H1 (cell line): ENCODE measurements around the gene FAM13C.

Source experiments
- ATF2 ChIP-seq: IDR thresholded peaks from 2 replicates; pipeline ENCODE4 v1.6.1; 2012; ENCODE audit warnings: low read length, inconsistent platforms
- ATF3 ChIP-seq: IDR thresholded peaks from 2 replicates; pipeline ENCODE4 v1.6.1; 2011; ENCODE audit warnings: low read depth, mild to moderate bottlenecking, low read length; ENCODE audit not compliant: insufficient read depth
- BCL11A ChIP-seq, 2 experiments: IDR thresholded peaks; one replicate each; pipeline ENCODE4 v1.6.1; 2011; ENCODE audit warnings: low read depth in 2 of 2, low read length in 2 of 2, mild to moderate bottlenecking in 2 of 2
- CEBPB ChIP-seq: IDR thresholded peaks from 2 replicates; pipeline ENCODE4 v1.6.1; 2012; ENCODE audit warnings: low read depth, low read length
- CREB1 ChIP-seq: IDR thresholded peaks from 2 replicates; pipeline ENCODE4 v1.6.1; 2012; ENCODE audit warnings: inconsistent platforms
- CTCF ChIP-seq, 3 experiments: IDR thresholded peaks; 1 replicate in 2 of 3; 2 replicates in 1 of 3; pipeline versions ENCODE4 v1.5.1 to v1.6.1; 2011; ENCODE audit warnings: low read length in 3 of 3, mild to moderate bottlenecking in 3 of 3, inconsistent platforms in 2 of 3, low read depth in 1 of 3, moderate library complexity in 1 of 3; ENCODE audit not compliant: insufficient read depth in 1 of 3; ENCODE audit errors: control extremely low read depth in 1 of 3
- EZH2 ChIP-seq: fragments of 200-600 bp; sonication (generic); IDR thresholded peaks from 2 replicates; pipeline ENCODE4 v1.7.1; 2012; ENCODE audit warnings: low read depth, mild to moderate bottlenecking, moderate library complexity, low read length, inconsistent platforms; ENCODE audit not compliant: severe bottlenecking
- MAX ChIP-seq: IDR thresholded peaks from 2 replicates; pipeline ENCODE4 v1.6.1; 2012; ENCODE audit warnings: inconsistent platforms
- PHF8 ChIP-seq: fragments of 200-600 bp; sonication (generic); conservative IDR thresholded peaks from 2 replicates; pipeline ENCODE4 v1.7.1; 2012; ENCODE audit warnings: low read depth, mild to moderate bottlenecking, inconsistent platforms, low read length, moderate library complexity
- POLR2AphosphoS5 ChIP-seq: IDR thresholded peaks from 2 replicates; pipeline ENCODE4 v1.6.1; 2011; ENCODE audit warnings: low read depth, low read length
- POU5F1 ChIP-seq: IDR thresholded peaks from 2 replicates; pipeline ENCODE4 v1.6.1; 2011; ENCODE audit warnings: low read depth, mild to moderate bottlenecking, low read length, moderate library complexity
- RXRA ChIP-seq: IDR thresholded peaks from 2 replicates; pipeline ENCODE4 v1.6.1; 2011; ENCODE audit warnings: low read depth, mild to moderate bottlenecking, low read length, moderate library complexity; ENCODE audit not compliant: insufficient read depth

- TF ChIP-seq CTCF (IDR thresholded peaks at IDR 0.05; ENCODE audit: control extremely low read depth in 1 of 3, insufficient read depth in 1 of 3, low read depth in 1 of 3, low read length in 3 of 3), result no peak
- no peak for TF ChIP-seq ATF3
- TF ChIP-seq MAX, result no peak
- no peak for TF ChIP-seq CEBPB
- TF ChIP-seq POLR2AphosphoS5, result no peak
- TF ChIP-seq PHF8, result no peak
- TF ChIP-seq EZH2, result no peak
- no peak for TF ChIP-seq BCL11A (IDR thresholded peaks at IDR 0.05; ENCODE audit: low read depth in 2 of 2, low read length in 2 of 2)
- no peak for TF ChIP-seq ATF2
- no peak for TF ChIP-seq RXRA
- TF ChIP-seq CREB1, result no peak
- no peak for TF ChIP-seq POU5F1
These were observed 19.6 kb downstream of the FAM13C start for GRCh38 chr10:59342723-59343122.
